Activated naive CD8-positive, alpha-beta T cell treated with anti-CD3 and anti-CD28 coated beads for 36 hours (primary cell): ENCODE measurements around the gene BAZ2B. TPM values are rescaled to one million over a fixed set of nuclear protein-coding genes. Genes with fewer than 3 reads are reported as not detected.
"Not testable (repeated sequence)": the region's sequence is repeated elsewhere in the genome, so short reads cannot be mapped to it uniquely, and the experiment has no call there.

Experiments used
- DNase-seq: peaks from one replicate; pipeline ENCODE4 v3.0.0; 2021
- H3K27ac Mint-ChIP-seq: one replicate; pipeline ENCODE4 v1.8.0; 2022; ENCODE audit warnings: mild to moderate bottlenecking, moderate library complexity, mixed read lengths
- H3K27me3 Mint-ChIP-seq: one replicate; pipeline ENCODE4 v1.8.0; 2022; ENCODE audit warnings: mild to moderate bottlenecking, mixed read lengths
- H3K36me3 Mint-ChIP-seq: one replicate; pipeline ENCODE4 v1.8.0; 2021; ENCODE audit warnings: mild to moderate bottlenecking, mixed read lengths
- H3K4me1 Mint-ChIP-seq: one replicate; pipeline ENCODE4 v1.8.0; 2021; ENCODE audit warnings: mixed read lengths
- H3K4me3 Mint-ChIP-seq: one replicate; pipeline ENCODE4 v1.8.0; 2022; ENCODE audit warnings: mild to moderate bottlenecking, moderate library complexity, mixed read lengths
- H3K9me3 Mint-ChIP-seq: one replicate; pipeline ENCODE4 v1.8.0; 2022; ENCODE audit warnings: mixed read lengths
- total RNA-seq, 2 experiments: library from RNA; stranded (reverse); gene quantifications; one replicate each; pipeline ENCODE4 v1.2.3, GENCODE V29; 2021

The BAZ2B gene
- total RNA-seq, 2 experiments from 2014 or later: 8.3 TPM

DNA sequence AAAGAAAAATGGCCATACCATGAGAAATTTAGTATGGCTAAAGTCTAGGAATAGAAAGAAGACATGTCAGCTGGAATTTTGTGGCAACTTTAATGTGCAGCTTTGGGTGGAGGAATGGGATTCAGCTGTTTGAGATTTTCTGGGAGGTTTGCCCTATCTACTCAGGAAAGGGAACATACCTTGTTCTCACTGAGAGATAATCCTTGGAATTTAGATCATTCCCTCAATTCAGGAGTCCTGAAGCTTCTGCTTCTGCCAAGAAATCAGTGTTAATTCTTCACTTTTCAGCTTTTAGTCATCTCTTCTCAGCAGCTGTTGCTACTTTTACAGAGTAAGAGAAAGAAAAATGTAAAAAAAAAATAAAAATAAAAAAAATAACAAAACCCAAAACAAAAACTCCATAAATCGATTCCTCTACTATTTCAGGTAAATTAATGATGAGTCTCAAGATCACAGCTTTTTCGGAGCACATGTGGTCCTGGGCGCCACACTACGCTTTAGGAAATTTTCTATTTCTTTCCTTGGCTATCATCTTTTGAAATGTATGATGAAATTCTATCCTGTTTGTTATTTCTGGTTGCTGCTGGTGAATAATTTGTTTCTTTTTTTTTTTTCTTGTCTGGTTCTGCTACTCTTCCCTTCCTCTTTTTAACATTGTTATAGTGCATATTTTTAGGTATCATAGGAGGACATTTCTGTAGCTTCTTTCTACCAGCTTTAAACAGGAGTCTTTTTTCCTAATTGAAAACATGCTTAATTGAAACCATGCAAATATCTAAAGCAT, 18.9 kb upstream of the BAZ2B start:
- peaks cover 11% of the 10 kb centered on the region for H3K36me3 Mint-ChIP-seq
- no peak for DNase-seq
- no peak overlapping the region for H3K27ac Mint-ChIP-seq
- H3K4me3 Mint-ChIP-seq: no peak overlapping the region
- no peaks in the 10 kb centered on the region for H3K27me3 Mint-ChIP-seq
- peaks cover 12% of the 10 kb centered on the region for H3K9me3 Mint-ChIP-seq
- no peaks in the 10 kb centered on the region for H3K4me1 Mint-ChIP-seq

DNA sequence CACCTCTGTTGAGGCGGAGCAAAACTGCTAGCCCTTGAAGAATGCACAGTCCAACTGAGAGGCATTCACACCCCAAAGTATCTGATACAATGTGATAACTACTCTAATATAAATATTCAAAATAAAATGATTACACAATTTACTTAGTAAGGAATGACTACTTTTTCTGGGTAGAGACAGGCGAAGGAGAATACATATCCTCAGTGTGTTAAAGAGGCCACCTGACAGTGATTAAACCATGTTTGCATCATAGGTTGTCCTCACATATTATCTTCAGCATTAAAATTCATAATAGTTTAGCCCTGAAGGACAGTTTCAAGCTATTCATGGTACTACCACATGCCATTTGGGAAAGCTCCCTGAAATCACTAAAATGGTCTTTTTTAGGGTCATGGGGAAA, 16.9 kb upstream of the BAZ2B start:
- Mint-ChIP-seq H3K27me3 (no peaks in the 10 kb centered on the region), H3K4me3 (no peak overlapping the region), H3K4me1 (no peaks in the 10 kb centered on the region), H3K36me3 (peaks cover 8% of the 10 kb centered on the region), H3K9me3 (no peaks in the 10 kb centered on the region), H3K27ac (no peak overlapping the region)
- no peak for DNase-seq

GRCh38 chr2:159625628-159626027, 9.3 kb upstream of the BAZ2B start:
- H3K36me3 Mint-ChIP-seq: peaks cover 10% of the 10 kb centered on the region
- H3K9me3 Mint-ChIP-seq, H3K4me1 Mint-ChIP-seq, H3K27me3 Mint-ChIP-seq, H3K4me3 Mint-ChIP-seq, DNase-seq, H3K27ac Mint-ChIP-seq: not testable (repeated sequence)

- no peaks in the 10 kb centered on the region for H3K4me1 Mint-ChIP-seq
- H3K27ac Mint-ChIP-seq: no peak overlapping the region
- H3K36me3 Mint-ChIP-seq: peaks cover 8% of the 10 kb centered on the region
- no peak overlapping the region for H3K4me3 Mint-ChIP-seq
- DNase-seq: no peak
- no peaks in the 10 kb centered on the region for H3K27me3 Mint-ChIP-seq
- peaks cover 8% of the 10 kb centered on the region for H3K9me3 Mint-ChIP-seq
Measured at GRCh38 chr2:159623436-159623835, 7.1 kb upstream of the BAZ2B start.

- Mint-ChIP-seq H3K4me3 (no peak overlapping the region), H3K4me1 (no peaks in the 10 kb centered on the region), H3K9me3 (peaks cover 8% of the 10 kb centered on the region), H3K27ac (no peak overlapping the region), H3K27me3 (no peaks in the 10 kb centered on the region), H3K36me3 (peaks cover 8% of the 10 kb centered on the region)
- DNase-seq: no peak
Measured at GRCh38 chr2:159622966-159623365, 6.6 kb upstream of the BAZ2B start.

DNA sequence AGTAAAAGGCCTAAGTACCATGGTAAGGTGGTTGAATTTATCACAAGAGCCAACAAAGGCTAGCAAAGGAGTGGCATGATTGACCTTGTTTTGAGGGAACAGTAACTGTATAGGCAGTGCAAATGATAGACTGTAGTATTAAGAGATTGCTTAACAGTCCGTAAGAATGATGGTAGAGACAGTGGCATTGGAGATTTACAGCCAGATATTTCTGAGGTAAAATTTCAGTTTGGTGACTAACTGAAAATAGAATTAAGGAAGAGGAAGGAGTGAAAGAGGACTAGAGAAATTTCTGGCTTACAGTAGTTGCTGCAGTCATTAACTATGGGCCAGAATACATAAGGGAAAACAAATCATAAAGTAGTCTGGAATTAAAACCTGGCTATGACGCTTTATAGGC, 4.4 kb upstream of the BAZ2B start:
- Mint-ChIP-seq H3K9me3 (peaks cover 2% of the 10 kb centered on the region), H3K4me3 (no peak overlapping the region), H3K36me3 (peaks cover 2% of the 10 kb centered on the region), H3K4me1 (peaks cover 5% of the 10 kb centered on the region), H3K27ac (no peak overlapping the region), H3K27me3 (peaks cover 7% of the 10 kb centered on the region)
- no peak for DNase-seq

DNA sequence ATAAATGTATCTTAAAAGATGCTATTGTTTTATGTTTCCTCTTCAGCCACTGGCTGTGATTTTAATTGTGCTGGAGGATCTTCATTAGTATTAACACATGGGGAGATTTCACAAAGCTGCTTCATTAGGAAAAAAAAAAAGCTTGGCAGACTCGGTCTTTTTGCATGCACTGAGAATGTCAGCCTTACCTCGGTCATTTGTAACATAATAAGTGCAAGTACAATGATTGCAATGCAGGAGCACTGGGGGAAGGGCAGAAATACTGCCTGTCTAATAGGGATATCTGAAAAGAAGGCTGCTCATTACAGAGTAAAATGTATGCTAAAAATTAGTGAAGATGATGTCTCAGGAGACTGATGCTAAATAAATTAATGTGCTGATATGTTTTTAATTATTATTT, 1.3 kb upstream of the BAZ2B start:
- Mint-ChIP-seq H3K4me3 (no peak overlapping the region), H3K27ac (no peak overlapping the region), H3K36me3 (no peaks in the 10 kb centered on the region), H3K4me1 (peaks cover 9% of the 10 kb centered on the region), H3K27me3 (peaks cover 24% of the 10 kb centered on the region), H3K9me3 (no peaks in the 10 kb centered on the region)
- no peak for DNase-seq

DNA sequence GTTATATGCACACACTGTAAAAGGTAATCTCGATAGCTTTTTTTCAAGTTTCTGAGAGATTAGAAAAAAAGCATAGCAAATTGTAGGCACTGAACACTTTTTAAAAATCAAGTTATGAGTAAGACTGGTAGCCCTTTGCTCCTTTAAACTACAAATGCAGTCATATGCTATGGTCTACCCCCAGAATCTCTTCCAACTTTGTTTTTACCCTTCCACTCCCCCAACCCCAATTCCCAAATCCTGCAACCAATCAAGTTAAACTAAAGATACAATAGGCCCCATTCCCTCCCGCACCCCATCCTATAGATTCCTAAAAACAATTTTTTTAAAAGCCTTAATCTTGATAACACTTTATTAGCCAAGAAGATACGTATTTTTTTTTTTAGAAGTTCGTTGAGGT, 752 bp upstream of the BAZ2B start:
- no peak overlapping the region for H3K4me3 Mint-ChIP-seq
- no peaks in the 10 kb centered on the region for H3K9me3 Mint-ChIP-seq
- no peak overlapping the region for H3K27ac Mint-ChIP-seq
- H3K36me3 Mint-ChIP-seq: no peaks in the 10 kb centered on the region
- H3K27me3 Mint-ChIP-seq: peaks cover 28% of the 10 kb centered on the region
- DNase-seq: no peak
- H3K4me1 Mint-ChIP-seq: peaks cover 9% of the 10 kb centered on the region

- H3K9me3 Mint-ChIP-seq: no peaks in the 10 kb centered on the region
- peak overlapping the region; percentile 85 for H3K4me3 Mint-ChIP-seq
- DNase-seq: peak; percentile 55
- peaks cover 9% of the 10 kb centered on the region for H3K4me1 Mint-ChIP-seq
- peaks cover 28% of the 10 kb centered on the region for H3K27me3 Mint-ChIP-seq
- H3K27ac Mint-ChIP-seq: peak overlapping the region; percentile 65
- no peaks in the 10 kb centered on the region for H3K36me3 Mint-ChIP-seq
Measured at GRCh38 chr2:159615367-159616285, 722 bp downstream of the BAZ2B start.

DNA sequence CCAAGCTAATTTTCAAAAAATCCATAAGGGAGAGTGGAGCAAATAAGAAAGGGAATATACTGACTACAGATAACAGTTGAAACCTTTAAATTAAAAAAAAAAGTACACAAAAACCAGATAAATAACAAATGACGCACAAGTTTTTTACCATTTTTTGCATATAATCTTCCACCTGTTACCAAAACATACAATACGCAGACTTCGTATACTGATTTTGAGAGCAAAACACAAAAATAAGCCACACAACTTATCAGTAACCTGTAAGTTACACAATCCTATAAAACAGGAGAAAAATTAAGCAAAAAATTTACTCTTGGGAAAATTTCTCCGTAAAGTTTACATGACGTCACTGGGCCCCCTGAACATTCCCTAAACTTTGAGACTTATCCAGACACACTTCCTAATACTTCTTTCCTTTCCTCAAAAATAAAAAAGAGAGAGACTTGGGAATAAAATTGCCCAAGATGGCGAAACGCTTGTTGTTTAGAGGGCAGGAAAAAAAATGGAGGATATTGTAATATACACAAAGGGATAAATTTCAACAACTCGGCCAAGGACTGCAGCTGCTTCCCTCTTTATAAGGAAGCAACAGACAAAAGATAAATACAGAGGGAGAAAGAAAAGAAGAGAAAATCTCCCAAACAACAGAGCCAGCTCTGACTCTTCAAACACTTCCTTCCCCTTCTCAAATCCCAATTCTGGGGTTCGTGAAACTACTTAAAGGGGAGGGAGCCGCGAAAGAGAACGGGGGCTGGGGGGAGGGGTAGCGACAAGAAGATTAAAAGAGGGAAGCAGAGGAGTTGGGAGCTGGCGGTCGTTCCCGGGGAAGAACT, 1.6 kb downstream of the BAZ2B start:
- no peak for DNase-seq
- Mint-ChIP-seq H3K27me3 (peaks cover 28% of the 10 kb centered on the region), H3K9me3 (no peaks in the 10 kb centered on the region), H3K27ac (peak overlapping the region; percentile 65), H3K4me1 (peaks cover 9% of the 10 kb centered on the region), H3K36me3 (no peaks in the 10 kb centered on the region), H3K4me3 (peak overlapping the region; percentile 85)

GRCh38 chr2:159613651-159614285, 2.6 kb downstream of the BAZ2B start:
- DNase-seq: no peak
- no peak overlapping the region for H3K27ac Mint-ChIP-seq
- H3K9me3 Mint-ChIP-seq: no peaks in the 10 kb centered on the region
- no peaks in the 10 kb centered on the region for H3K36me3 Mint-ChIP-seq
- H3K4me3 Mint-ChIP-seq: no peak overlapping the region
- H3K27me3 Mint-ChIP-seq: peaks cover 28% of the 10 kb centered on the region
- H3K4me1 Mint-ChIP-seq: peaks cover 9% of the 10 kb centered on the region

- Mint-ChIP-seq H3K9me3 (no peaks in the 10 kb centered on the region), H3K36me3 (no peaks in the 10 kb centered on the region), H3K27ac (no peak overlapping the region), H3K27me3 (peaks cover 28% of the 10 kb centered on the region), H3K4me1 (peaks cover 9% of the 10 kb centered on the region), H3K4me3 (no peak overlapping the region)
- no peak for DNase-seq
Measured at GRCh38 chr2:159613091-159613490, 3.3 kb downstream of the BAZ2B start.

DNA sequence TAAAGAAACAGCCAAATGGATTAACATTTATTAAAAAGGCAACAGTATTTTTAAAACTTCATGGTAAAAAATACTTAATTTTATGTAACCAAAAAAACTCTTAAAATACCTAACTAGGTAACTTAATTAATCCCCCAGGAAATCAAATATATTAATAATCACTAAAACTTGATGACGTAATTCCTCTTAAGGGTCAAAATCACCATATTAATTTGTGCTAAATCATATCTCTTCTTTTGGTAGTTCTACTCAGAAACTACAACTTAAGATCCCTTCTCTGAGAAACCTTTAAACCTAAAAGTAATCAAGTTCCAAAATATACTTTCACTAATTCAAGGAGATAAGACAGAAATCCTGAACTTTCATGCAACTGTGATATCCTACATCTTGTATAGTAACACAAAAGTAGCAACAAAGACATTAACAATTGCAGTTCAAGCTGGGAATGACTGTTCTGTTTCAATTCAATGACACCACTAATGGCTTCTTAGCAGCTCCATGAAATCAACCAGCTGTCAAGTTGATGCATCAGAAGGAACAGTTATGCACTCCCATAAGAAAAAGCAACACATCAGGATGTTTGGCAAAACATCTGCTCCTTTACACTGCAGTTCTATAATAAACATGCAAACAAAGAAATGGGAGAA, 4.0 kb downstream of the BAZ2B start:
- Mint-ChIP-seq H3K27me3 (peaks cover 28% of the 10 kb centered on the region), H3K27ac (no peak overlapping the region), H3K9me3 (no peaks in the 10 kb centered on the region), H3K4me3 (no peak overlapping the region), H3K4me1 (peaks cover 9% of the 10 kb centered on the region), H3K36me3 (no peaks in the 10 kb centered on the region)
- DNase-seq: no peak
